Activated CD4-positive, CD25-positive, alpha-beta regulatory T cell treated with anti-CD3 and anti-CD28 coated beads, Interleukin-2, amount 50 U/mL, for 72 hours (primary cell): ENCODE results near the gene DHCR24.
"Not testable (repeated sequence)": the region's sequence is repeated elsewhere in the genome, so short reads cannot be mapped to it uniquely, and the experiment has no call there.

ENCODE experiments used
- DNase-seq: peaks from one replicate; pipeline ENCODE4 v3.0.0; 2021

DHCR24 gene

DNA sequence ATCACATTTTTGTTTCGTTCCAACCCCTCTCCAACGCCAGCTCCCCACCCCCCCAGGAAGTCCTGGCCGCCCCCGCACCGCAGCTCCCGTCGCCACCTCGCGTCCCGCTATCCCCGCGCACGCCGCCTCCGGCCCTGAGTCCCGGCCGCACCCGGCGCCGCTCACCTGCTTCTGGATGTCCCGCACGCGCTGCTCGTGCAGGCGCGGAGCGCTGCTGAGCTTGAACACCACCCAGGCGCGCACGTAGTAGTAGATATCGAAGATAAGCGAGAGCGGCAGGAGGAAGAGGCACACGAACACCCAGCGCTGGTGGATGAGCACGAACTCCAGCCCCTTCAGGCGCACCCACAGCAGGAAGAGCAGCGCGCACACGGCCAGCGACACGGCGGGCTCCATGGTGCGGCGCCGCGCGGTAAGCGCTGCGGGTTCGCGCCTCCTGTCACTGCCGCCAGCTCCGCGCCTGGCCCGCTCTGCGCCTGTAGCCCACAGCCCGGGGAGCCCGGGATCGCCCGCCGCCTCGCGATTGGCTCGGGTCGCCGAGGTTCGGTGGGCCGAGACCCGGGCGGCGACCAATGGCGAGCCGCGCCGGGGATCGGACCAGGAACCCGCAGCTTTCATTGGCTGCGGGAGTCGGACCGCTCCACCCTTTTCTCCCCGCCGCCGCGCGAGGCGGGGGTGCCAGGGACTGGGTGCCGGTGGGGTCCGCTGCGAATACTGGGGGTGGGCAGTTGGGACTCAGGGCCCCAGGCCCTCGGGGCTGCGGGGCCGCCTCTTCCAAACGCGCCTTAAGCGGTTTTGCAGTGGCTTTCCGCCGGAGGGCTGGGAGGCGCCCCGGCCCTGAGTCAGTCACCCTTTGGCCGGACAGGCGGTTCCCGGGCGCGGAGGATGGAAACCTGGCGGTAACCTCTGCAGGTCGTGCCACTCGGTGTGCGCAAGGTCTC, at the start of gene DHCR24:
TSS of gene DHCR24 (minus strand) at position 472 of the 941 bp plus-strand sequence. CDS start at position 396, 76 bp downstream.
- peak; percentile 73 for DNase-seq

- no peak for DNase-seq
These were observed 49.8 kb upstream of the DHCR24 start for GRCh38 chr1:54936791-54937190.

DNA sequence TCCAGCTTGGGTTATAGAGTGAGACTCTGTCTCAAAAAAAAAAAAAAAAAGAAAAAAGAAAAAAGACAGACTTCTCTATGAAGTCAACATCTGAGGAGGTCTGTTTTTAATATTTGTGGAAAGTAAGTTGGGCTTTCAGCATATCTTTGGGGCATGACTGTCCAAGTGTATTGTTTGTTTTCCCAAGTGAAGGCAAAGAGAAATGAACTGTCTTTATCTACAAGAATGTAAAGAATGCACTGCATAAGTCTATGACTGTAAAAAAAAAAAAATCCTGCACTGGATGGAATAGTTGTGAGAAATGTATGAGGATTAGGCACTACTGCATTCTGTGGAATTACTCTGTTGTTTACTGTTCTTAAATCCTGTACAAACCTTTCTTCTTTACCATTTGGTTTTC, 47.9 kb upstream of the DHCR24 start:
- DNase-seq = no peak

- DNase-seq = not testable (repeated sequence)
These were observed 47.1 kb upstream of the DHCR24 start for GRCh38 chr1:54934081-54934480.

DNA sequence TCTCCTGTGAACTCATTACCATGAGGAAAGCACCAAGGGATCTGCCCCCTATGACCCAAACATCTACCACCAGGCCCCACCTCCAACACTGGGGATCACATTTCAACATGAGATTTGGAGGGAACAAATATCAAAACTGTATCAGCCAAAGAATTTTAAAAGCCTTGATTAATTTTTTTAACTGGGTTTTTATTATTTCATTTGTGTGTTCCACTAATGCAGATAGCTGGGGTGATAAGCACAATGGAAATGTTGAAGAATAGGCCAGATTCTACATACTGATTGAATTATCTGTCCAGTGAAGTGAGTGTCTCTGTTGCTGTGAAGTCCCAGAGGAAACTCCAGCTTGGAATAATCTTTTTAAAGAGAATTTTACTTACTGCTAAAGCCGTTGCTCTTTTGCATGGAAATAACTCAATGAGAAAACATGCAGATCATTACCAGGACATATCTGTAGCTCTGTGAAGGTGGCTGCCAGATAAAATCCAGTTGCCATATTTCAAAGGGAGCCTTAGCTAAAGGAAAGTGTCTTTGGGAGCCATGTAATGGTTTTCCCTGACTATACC, 44.4 kb upstream of the DHCR24 start:
- DNase-seq = no peak

- no peak for DNase-seq
These were observed 42.7 kb upstream of the DHCR24 start for GRCh38 chr1:54929700-54930099.

DNA sequence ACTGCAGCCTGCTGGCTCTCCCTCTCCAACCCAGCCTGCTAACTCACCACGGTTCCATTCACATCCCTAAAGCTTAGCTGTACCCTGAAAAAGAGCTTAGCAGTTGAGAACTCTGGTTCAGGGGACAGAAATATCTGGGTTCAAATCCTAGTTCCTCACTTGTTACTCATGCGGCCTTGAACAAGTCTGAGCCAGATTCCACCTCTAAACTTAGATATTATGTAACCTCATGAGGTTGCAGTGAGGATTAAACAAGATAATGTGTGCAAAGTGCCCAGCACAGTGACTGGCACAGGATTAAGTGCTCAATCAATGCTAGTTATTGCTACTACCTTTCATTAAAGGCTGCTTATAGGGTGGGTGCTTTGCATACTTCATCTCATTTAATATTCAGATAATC, 41.3 kb upstream of the DHCR24 start:
- no peak for DNase-seq

GRCh38 chr1:54927472-54928240, 40.7 kb upstream of the DHCR24 start:
- DNase-seq = no peak

DNA sequence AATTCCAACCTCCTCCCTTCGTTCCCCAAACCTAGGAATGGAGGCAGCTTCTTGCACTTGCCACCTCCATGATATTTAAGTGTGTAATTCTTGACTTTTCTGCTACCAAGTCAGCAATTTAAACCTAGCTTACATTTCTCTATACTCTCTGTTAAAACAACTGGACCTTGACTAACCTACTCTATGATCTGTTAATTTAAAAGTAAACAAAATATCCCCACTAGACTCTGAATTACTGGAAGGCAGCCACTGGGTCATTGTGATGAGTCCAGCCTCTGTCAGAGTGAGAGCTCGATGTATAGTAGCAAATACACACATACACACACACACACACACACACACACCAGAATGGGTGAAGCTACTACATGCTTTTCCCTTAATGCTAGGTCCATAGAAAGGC, 40.0 kb upstream of the DHCR24 start:
- DNase-seq = no peak

GRCh38 chr1:54922921-54923421, 36.0 kb upstream of the DHCR24 start:
- no peak for DNase-seq

DNA sequence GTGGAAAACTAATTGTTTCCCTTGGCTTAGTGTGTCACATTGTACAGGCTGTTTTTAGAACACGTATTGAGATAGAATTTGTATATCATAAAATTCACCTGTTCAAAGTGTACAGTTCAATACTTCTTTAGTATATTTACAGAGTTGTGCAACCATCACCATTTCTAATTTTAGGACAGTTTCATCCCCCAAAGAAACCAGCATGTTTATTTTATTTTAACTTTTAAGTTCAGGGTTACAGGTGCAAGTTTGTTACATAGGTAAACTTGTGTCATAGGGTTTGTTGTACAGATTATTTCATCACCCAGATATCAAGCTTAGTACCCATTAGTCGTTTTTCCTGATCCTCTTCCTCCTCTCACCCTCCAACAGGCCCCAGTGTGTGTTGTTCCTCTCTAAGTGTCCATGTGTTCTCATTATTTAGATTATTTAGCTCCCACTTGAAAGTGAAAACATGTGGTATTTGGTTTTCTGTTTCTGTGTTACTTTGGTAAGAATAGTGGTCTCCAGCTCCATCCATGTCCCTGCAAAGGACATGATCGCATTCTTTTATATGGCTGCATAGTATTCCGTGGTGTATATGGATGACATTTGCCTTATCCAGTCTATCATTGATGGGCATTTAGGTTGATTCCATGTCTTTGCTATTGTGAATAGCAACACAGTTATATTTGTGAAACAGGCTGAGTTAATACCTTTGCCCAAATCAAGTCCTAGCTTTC, 35.2 kb upstream of the DHCR24 start:
- DNase-seq = no peak

DNA sequence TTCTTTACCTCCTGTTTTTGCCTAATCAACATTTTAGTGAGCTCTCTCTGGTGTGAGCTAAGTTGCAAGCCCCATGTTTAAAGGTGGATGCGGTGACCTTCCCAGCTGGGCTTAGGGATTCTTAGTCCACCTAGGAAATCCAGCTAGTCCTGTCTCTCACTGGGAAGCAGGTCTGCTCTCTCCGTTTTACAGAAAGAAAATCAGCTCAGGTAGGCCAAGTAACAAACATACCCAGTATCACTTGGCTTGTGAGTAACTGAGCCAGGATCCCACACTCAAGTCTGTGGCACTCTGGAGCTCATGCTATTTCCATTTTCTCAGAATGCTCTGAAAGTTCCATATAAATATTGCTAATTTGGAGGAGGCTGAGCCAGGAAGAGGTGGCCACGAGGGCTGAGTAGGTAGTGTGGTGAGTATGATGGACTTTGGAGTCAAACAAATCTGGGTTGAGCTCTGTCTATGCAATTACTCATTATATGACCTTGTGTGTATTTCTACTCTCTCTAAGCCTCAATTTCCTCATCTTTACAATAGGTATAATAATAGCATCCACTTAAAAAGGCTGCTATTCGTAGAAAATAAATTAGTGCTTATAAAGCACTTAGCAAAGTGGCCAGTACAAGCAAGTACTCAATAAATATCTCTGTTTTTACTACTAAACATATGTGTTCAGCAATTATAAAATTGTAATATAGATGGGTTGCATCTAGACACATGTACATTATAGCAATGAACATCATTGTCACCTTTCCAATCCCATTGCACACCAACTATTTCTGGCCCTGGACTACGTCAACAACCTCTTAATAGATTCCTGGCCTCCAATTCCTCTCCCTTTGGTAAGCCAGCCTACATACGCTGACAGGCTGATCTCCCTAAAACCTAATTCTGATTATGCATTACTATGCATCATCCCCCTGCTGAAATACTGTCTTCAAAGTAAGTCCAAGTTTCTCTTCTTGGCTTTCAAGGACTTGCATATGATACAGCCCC, 32.7 kb upstream of the DHCR24 start:
- no peak for DNase-seq

DNA sequence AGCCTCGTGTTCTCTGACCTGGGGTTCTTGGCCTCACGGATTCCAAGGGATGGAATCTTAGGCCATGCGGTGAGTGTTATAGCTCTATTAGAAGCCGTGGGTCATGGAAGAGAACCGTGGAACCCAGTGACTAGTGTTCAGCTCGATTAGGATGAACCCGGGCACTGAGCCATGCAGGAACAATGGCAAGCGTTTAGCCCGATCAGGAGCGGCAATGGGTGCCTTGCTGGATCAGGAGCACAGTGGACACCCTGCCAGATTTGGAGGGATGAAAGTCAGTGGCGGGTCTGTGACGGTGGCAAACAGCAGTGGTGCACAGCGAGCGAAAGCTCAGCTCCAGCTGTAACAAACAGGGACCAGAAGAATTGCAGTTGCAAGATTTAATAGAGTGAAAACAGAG, 24.1 kb upstream of the DHCR24 start:
- not testable (repeated sequence) for DNase-seq

DNA sequence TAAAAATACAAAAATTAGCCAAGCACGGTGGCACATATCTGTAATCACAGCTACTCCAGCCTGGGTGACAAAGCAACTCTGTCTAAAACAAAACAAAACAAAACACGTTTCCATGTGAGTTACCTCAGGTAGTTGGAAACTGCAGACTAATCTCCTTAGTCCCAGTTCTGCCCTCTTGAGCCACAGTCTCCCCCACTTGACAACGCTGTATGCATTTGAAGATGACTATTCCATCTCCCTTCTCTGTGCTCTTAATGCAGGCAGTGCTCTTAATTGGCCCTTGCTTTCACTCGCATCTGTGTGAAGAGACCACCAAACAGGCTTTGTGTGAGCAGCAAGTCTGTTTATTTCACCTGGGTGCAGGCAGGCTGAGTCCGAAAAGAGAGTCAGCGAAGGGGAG, 19.6 kb upstream of the DHCR24 start:
- no peak for DNase-seq

DNA sequence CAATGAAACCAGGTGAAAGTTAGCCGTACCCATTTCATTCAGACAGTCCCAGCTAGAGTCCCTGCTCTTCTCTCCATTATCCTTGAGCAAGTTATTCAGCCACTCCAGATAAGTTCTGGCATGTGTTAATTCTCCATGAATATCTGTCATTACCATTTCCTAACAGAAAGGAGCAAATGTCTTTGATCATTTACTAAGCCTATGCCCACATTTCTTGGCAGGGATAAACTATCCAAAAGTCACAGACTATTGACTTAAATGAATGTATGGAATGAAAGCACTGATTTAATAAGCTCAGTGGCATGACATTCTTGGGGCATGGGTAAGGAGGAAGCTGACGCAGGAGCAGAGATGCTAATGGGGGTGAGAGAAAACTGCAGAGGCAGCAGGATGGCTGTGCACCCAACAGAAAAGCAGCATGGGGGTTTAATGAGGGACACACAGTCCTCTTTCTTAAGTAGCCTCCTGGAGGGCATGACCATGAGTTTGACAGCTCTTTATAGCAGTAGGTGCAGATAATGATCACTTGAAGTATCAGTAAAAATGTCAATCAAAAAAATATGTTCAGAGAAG, 17.6 kb upstream of the DHCR24 start:
- no peak for DNase-seq

- no peak for DNase-seq
These were observed 7.3 kb upstream of the DHCR24 start for GRCh38 chr1:54894271-54894670.

GRCh38 chr1:54892586-54892985, 5.6 kb upstream of the DHCR24 start:
- no peak for DNase-seq

GRCh38 chr1:54889132-54889725, 2.2 kb upstream of the DHCR24 start:
- DNase-seq = no peak

DNA sequence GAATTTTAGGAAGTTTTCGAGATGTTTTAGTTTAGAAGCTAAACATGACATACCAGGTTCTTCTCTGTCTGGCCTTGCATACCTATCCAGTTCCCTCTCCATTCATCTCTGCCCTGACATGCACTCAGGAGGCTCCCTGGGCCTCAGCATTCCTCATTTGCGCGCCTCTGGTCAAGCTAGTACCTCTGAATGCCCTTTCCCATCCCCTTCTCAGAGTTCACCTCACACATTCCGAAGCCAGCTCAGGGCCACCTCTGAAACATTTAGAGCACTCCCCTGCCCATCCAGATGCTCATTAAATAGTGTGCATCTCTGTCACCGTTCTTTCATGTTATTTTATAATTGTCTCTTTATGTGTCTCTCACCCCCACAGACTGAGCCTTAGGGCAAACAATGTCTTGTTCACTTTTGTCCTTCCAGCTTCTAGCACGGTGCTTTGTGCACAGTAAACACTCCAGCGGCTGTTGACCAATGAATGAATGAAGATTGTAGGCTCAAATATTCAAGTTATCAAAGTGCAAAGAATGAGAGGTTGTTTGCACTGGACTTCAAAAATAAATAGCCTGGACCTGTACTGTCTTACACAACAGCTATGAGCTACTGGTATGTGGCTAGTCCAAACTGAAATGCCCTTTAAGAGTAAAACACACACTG, 1.2 kb upstream of the DHCR24 start:
- DNase-seq = no peak

GRCh38 chr1:54887665-54888071, 673 bp upstream of the DHCR24 start:
- no peak for DNase-seq
